UCSD-AML1 (cell line): ENCODE data around the gene THSD4.
A peak's percentile ranks its signal among the peaks of the same experiment; 100 is the strongest.
"Not testable (repeated sequence)": the region's sequence is repeated elsewhere in the genome, so short reads cannot be mapped to it uniquely, and the experiment has no call there.

ENCODE experiments used
- DNase-seq: peaks from one replicate; lab custom pipeline; 2025; ENCODE audit not compliant: unreplicated experiment; lab: John Stamatoyannopoulos, UW

Gene THSD4

GRCh38 chr15:71411538-71412482 is 296.5 kb downstream of the THSD4 start:
- no peak for DNase-seq

GRCh38 chr15:71413419-71413818 is 298.1 kb downstream of the THSD4 start:
- no peak for DNase-seq

- DNase-seq: no peak
Measured at GRCh38 chr15:71414853-71415252, 299.6 kb downstream of the THSD4 start.

- no peak for DNase-seq
Measured at GRCh38 chr15:71422530-71423259, 307.4 kb downstream of the THSD4 start.

- no peak for DNase-seq
Measured at GRCh38 chr15:71424765-71425164, 309.5 kb downstream of the THSD4 start.

GRCh38 chr15:71425388-71425787 is 310.1 kb downstream of the THSD4 start:
- DNase-seq: no peak

- DNase-seq: no peak
Measured at GRCh38 chr15:71426792-71427191, 311.5 kb downstream of the THSD4 start.

GRCh38 chr15:71430782-71431181 is 315.5 kb downstream of the THSD4 start:
- no peak for DNase-seq

- DNase-seq: no peak
Measured at GRCh38 chr15:71431343-71432336, 316.4 kb downstream of the THSD4 start.

GRCh38 chr15:71433402-71433801 is 318.1 kb downstream of the THSD4 start:
- DNase-seq: no peak

GRCh38 chr15:71434774-71435173 is 319.5 kb downstream of the THSD4 start:
- DNase-seq: no peak

GRCh38 chr15:71435552-71435951 is 320.3 kb downstream of the THSD4 start:
- DNase-seq: no peak

- no peak for DNase-seq
Measured at GRCh38 chr15:71436854-71437253, 321.6 kb downstream of the THSD4 start.

- no peak for DNase-seq
Measured at GRCh38 chr15:71437404-71437803, 322.1 kb downstream of the THSD4 start.

- DNase-seq: no peak
Measured at GRCh38 chr15:71437919-71438318, 322.6 kb downstream of the THSD4 start.

GRCh38 chr15:71439478-71439877 is 324.2 kb downstream of the THSD4 start:
- DNase-seq: not testable (repeated sequence)

GRCh38 chr15:71440489-71441110 is 325.3 kb downstream of the THSD4 start:
- DNase-seq: no peak

- peak; percentile 18 for DNase-seq
Measured at GRCh38 chr15:71443538-71443937, 328.3 kb downstream of the THSD4 start.

- DNase-seq: no peak
Measured at GRCh38 chr15:71444032-71444810, 328.9 kb downstream of the THSD4 start.
